ENCODE data around the gene PRXL2B. TPM values are rescaled to one million over a fixed set of nuclear protein-coding genes. Genes with fewer than 3 reads are reported as not detected.

The PRXL2B gene
- total and polyA plus RNA-seq, 2 donors (not counting 1 experiment from before 2014, with no cell fraction given), result 11.7 to 13.8 TPM

DNA sequence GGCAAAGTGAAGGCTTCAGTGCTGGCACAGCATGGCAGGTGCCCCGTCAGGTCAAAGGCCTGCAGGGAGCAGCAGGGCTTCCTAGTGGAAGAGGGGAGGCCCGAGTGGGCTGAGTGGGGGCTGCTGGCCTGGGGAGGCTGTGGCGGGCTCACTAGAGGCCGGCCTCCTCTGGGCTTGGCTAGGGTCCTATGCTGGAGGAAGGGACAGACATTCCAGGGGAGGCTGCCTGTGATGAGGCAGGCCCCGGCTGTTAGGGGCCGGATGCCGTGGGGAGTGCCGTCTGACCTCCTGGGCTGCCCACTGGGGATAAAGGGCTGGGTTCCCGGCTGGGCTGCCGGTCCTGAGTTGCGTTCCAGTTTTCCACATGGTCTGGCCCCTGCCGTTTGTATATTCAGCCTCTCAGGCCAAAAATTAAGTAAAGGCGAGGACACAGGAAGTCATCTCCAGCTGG lies 21.1 kb downstream of the PRXL2B start:
- H3K4me2 ChIP-seq (ENCODE audit: extremely low read depth, insufficient read depth, low read length), result no peak overlapping the region
- DNase-seq (ENCODE audit: low read depth in 2 of 2), result no peak
- H4K20me1 ChIP-seq (ENCODE audit: control insufficient read depth, extremely low read depth, insufficient read depth, low read length), result no peaks in the 10 kb centered on the region
- H2AFZ ChIP-seq (ENCODE audit: low read length), result no peak overlapping the region
- H3K36me3 ChIP-seq (ENCODE audit: control insufficient read depth, insufficient read depth, low read length), result no peaks in the 10 kb centered on the region
- no peaks in the 10 kb centered on the region for H3K79me2 ChIP-seq (ENCODE audit: control insufficient read depth, insufficient read depth, low read length)
- no peaks in the 10 kb centered on the region for H3K4me1 ChIP-seq (ENCODE audit: control insufficient read depth, extremely low read depth, insufficient read depth, low read length)
- TF ChIP-seq EZH2 (IDR thresholded peaks at IDR 0.05; ENCODE audit: low read length, missing control alignments), result no peak
- TF ChIP-seq, protein P1, sequence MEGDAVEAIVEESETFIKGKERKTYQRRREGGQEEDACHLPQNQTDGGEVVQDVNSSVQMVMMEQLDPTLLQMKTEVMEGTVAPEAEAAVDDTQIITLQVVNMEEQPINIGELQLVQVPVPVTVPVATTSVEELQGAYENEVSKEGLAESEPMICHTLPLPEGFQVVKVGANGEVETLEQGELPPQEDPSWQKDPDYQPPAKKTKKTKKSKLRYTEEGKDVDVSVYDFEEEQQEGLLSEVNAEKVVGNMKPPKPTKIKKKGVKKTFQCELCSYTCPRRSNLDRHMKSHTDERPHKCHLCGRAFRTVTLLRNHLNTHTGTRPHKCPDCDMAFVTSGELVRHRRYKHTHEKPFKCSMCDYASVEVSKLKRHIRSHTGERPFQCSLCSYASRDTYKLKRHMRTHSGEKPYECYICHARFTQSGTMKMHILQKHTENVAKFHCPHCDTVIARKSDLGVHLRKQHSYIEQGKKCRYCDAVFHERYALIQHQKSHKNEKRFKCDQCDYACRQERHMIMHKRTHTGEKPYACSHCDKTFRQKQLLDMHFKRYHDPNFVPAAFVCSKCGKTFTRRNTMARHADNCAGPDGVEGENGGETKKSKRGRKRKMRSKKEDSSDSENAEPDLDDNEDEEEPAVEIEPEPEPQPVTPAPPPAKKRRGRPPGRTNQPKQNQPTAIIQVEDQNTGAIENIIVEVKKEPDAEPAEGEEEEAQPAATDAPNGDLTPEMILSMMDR (conservative IDR thresholded peaks at IDR 0.05 in 1 of 2, IDR thresholded peaks at IDR 0.05 in 1 of 2; ENCODE audit: low read depth in 1 of 2, low read length in 2 of 2), result no peak
- no peaks in the 10 kb centered on the region for H3K9me3 ChIP-seq (ENCODE audit: control insufficient read depth, insufficient read depth, low read depth, low read length)
- no peak overlapping the region for H3K4me3 ChIP-seq (replicated peaks in 1 of 4; ENCODE audit: control extremely low read depth in 1 of 4, insufficient read depth in 1 of 4, low read depth in 3 of 4, low read length in 4 of 4)
- no peaks in the 10 kb centered on the region for H3K27me3 ChIP-seq (ENCODE audit: control insufficient read depth, insufficient read depth, low read length)
- no peak overlapping the region for H3K27ac ChIP-seq (ENCODE audit: insufficient read depth, low read length)
- H3K9ac ChIP-seq (ENCODE audit: insufficient read depth, low read length), result no peak overlapping the region

DNA sequence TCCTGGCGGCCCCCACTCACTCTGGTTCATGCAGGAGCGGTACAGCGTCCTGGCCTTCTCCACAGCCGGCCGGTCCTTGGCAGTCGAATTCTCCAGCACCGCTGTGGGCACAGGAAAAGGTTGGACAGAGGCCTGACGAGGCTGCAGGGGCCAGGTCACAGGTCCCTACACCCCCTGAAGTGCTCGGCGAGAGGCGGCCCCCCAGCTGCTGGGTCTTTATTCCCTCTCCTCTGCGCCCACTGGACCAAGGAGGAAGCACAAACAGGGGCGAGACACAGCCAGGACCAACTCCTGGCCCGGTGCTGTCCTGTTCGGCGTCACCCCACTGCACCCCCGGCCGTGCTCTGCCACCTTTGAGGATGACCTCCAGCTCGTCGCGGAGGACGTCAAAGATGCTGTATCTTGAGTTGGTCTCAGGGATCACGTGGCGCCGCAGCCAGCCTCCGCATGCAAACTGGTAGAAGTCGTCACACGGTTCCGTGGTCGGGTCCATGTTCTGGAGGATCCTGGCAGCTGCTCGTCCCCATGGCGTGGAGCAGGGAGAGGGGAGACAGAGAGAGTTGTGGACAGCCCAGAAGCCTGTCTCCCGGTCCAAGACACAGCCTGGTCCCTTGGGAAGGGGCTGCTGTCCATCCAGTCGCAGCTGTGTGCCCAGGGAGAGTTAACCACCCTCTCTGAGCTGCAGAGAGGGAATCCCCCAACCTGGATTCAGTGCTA lies 22.9 kb downstream of the PRXL2B start:
- H4K20me1 ChIP-seq (ENCODE audit: control insufficient read depth, extremely low read depth, insufficient read depth, low read length), result no peaks in the 10 kb centered on the region
- no peak for TF ChIP-seq EZH2 (IDR thresholded peaks at IDR 0.05; ENCODE audit: low read length, missing control alignments)
- TF ChIP-seq, protein P1 (conservative IDR thresholded peaks at IDR 0.05 in 1 of 2, IDR thresholded peaks at IDR 0.05 in 1 of 2; ENCODE audit: low read depth in 1 of 2, low read length in 2 of 2), result no peak

DNA sequence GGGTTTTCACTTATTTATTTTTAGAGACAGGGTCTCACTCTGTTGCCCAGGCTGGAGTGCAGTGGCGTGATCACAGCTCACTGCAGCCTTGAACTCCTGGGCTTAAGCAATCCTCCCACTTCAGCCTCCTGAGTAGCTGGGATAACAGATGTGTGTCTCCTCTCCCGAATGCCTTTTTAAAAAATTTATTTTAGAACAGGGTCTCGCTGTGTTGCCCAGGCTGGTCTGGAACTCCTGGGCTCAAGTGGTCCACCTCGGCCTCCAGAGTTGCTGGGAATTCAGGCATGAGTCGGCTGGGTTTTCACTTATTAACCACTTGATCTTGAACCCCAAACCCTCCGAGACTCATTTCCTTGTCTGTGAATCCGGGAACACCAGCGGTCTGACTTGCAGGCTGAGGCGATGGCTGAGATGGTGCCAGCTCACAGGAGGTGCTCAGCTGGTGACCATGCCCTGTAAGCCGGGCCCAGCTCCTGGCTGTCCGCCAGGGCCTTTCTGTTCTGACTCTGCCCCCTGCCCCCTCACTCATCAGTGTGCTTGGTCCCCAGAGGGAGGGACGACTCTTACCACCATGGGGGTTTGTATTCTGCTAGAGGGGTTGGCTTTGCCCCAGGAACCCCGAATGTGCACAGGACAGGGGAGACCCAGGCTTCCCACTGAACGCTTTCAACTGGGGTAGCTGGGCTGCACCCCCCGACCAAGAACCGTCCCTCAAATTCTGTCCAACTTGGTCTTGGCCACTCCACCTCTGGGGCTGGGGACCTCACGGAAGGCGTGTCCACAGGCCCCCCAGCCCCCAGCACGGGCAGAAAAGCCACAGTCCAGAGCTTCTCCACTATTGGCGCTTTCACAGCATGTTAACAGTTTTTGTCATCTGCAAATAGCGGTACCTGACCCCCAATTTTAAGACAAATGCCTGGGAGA lies 23.7 kb downstream of the PRXL2B start:
- TF ChIP-seq, protein P1 (conservative IDR thresholded peaks at IDR 0.05 in 1 of 2, IDR thresholded peaks at IDR 0.05 in 1 of 2; ENCODE audit: low read depth in 1 of 2, low read length in 2 of 2), result no peak
- no peak for TF ChIP-seq EZH2 (IDR thresholded peaks at IDR 0.05; ENCODE audit: low read length, missing control alignments)
- Histone ChIP-seq H2AFZ (ENCODE audit: low read length) (no peak overlapping the region), H3K27ac (ENCODE audit: insufficient read depth, low read length) (no peak overlapping the region), H3K9ac (ENCODE audit: insufficient read depth, low read length) (no peak overlapping the region), H3K4me1 (ENCODE audit: control insufficient read depth, extremely low read depth, insufficient read depth, low read length) (no peaks in the 10 kb centered on the region), H3K79me2 (ENCODE audit: control insufficient read depth, insufficient read depth, low read length) (no peaks in the 10 kb centered on the region), H4K20me1 (ENCODE audit: control insufficient read depth, extremely low read depth, insufficient read depth, low read length) (no peaks in the 10 kb centered on the region), H3K36me3 (ENCODE audit: control insufficient read depth, insufficient read depth, low read length) (no peaks in the 10 kb centered on the region), H3K27me3 (ENCODE audit: control insufficient read depth, insufficient read depth, low read length) (no peaks in the 10 kb centered on the region), H3K4me3 (replicated peaks in 1 of 4; ENCODE audit: control extremely low read depth in 1 of 4, insufficient read depth in 1 of 4, low read depth in 3 of 4, low read length in 4 of 4) (no peak overlapping the region), H3K4me2 (ENCODE audit: extremely low read depth, insufficient read depth, low read length) (no peak overlapping the region), H3K9me3 (ENCODE audit: control insufficient read depth, insufficient read depth, low read depth, low read length) (no peaks in the 10 kb centered on the region)
- no peak for DNase-seq (ENCODE audit: low read depth in 2 of 2)

More for the DNA sequence above, 22.9 kb downstream of the PRXL2B start:
- Histone ChIP-seq H3K9me3 (ENCODE audit: control insufficient read depth, insufficient read depth, low read depth, low read length) (no peaks in the 10 kb centered on the region), H3K4me1 (ENCODE audit: control insufficient read depth, extremely low read depth, insufficient read depth, low read length) (no peaks in the 10 kb centered on the region), H3K79me2 (ENCODE audit: control insufficient read depth, insufficient read depth, low read length) (no peaks in the 10 kb centered on the region), H3K4me3 (replicated peaks in 1 of 4; ENCODE audit: control extremely low read depth in 1 of 4, insufficient read depth in 1 of 4, low read depth in 3 of 4, low read length in 4 of 4) (no peak overlapping the region), H3K27ac (ENCODE audit: insufficient read depth, low read length) (no peak overlapping the region), H3K36me3 (ENCODE audit: control insufficient read depth, insufficient read depth, low read length) (no peaks in the 10 kb centered on the region), H3K4me2 (ENCODE audit: extremely low read depth, insufficient read depth, low read length) (no peak overlapping the region), H3K27me3 (ENCODE audit: control insufficient read depth, insufficient read depth, low read length) (no peaks in the 10 kb centered on the region), H3K9ac (ENCODE audit: insufficient read depth, low read length) (no peak overlapping the region), H2AFZ (ENCODE audit: low read length) (no peak overlapping the region)
- DNase-seq (ENCODE audit: low read depth in 2 of 2), result no peak
